ENCODE data around the gene CDH4. TPM values are rescaled to one million over a fixed set of nuclear protein-coding genes. Genes with fewer than 3 reads are reported as not detected.

CDH4 gene
- total RNA-seq, 1 donor from 2014 or later, result not detected

DNA sequence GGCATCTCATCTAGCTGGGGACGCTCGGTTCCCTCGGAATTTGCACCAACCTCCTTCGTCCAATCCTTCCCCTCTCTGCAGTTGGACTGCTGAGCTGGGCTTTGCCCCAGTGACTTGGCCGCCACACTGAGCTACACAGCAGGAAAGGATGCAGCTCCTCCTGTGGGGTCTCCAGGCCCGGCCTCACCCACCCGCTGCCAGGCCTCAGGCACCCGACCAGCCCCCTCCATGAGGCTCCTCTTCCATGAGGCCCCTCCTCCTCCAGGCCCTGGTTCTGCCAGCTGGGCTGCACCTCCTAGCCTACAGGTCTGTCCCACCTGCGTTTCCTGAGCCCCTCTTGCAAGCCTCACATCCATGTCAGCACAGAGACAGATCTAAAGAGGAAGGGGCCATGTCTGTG lies 443.7 kb downstream of the CDH4 start:
- intact Hi-C loops (cut with DNase I), result no loop called here
- no peak for DNase-seq (ENCODE audit: low spot score)

DNA sequence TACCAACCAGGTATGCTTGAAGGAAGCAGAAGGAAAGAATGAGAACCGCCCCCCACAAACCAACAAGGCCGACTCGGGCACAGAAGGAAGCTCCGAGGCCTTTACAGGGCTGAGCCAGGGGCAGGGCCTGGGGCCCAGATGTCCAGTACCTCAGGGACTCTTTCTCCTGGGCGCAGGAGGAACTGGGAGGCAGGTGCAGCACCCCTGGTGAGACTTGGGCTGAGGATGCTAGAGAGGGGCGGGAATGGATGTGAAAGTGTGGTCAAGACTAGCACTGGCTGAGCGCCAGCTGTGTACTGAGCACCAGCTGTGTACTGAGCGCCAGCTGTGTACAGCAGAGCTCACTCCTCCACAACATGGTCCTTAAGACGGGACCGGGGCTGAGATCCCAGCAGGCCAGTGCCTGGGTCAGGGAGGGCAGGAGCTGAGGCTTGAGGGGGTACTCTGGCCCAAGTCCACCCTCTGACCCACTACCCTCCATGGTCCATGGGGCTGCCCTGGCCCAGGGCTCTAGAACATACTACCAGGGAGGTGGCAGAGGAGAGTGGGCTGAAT lies 444.2 kb downstream of the CDH4 start:
- no peak for DNase-seq (ENCODE audit: low spot score)
- intact Hi-C loops (cut with DNase I), result no loop called here

DNA sequence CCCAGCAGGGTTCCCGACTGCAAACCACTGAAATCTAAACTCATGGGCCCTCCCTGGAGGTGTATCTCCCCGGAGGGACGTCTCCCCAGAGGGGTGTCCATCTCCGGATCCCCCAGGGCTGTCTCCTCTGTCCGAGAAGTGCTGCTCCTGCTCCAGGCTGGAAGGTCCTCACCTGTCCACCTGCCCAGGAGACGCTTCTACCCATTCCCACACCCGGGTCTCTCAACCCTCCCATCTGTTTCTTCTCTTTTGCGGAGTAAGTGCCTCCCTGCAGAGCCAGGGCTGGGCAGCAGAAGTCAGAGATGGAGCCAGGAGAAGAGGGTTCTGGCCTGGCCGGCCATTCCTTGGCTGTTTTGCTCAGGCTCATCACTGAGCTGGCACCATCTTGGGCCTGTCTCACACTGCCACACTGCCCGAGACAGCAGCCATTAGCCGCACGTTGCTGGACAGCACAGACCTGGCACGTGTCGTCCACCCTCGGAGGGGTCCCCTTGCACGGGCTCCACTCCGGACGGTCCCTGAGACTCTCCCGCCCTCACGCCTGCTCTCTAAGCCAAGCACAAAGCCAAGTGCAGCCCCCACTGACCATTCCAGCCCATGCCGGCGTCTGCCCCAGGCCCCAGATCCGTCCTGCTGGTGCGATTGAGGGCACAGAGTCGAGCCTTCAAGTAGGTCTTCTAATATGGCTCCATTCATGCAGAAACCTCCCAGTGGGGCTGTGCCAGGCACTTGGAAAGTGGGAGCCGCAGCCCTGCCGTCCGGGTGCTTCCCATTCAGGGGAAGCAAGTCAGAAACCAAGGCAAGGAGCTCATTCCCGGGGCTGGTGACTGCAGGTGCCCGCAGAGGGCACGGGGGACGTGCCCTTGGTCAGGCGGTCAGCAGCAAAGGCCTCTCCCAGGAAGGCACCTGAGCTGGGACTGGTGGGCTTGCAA lies 445.9 kb downstream of the CDH4 start:
- intact Hi-C loops (cut with DNase I), result no loop called here
- no peak for DNase-seq (ENCODE audit: low spot score)

DNA sequence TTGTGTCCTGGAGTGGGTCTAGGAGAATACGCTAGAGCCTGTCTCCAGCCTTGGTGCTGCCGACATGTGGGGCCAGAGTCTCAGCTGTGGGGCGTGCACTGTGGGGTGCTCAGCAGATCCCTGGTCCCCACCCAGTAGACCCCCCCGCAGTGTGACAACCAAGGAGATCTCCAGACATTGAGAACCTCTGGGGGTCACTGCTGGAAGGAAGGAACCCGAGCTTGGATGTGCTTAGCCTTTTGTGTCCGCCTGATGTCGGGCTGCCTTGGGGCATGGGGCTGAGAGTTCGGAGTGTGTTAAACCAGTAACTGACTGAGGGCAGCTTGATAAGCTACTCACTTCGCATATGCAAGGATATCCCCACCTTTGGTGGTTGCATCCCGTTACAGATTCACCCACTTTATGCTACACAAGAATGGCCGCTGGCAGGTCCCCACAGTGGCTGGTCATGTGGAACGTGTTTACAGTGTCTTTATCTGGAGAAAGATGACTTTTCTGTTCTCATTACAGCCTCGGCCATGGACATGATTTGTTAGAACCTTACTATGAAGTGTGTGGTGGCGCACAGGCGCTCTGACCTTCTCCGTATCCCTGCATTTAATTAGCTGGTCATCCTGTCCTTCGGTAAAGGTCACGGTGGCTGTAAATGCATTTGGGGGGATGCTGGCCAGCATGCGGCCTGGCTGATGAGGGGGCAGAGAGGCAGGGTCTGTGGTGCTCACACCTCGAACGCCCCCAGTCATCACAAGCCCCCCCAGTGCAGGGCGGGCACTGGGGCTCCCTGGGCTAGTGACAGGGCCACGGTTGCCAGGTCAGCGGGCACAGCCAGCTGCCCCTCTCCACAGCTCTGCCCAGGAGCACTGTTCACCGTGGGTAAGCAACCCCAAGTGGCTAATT lies 446.8 kb downstream of the CDH4 start:
- intact Hi-C loops (cut with DNase I), result no loop called here
- no peak for DNase-seq (ENCODE audit: low spot score)

DNA sequence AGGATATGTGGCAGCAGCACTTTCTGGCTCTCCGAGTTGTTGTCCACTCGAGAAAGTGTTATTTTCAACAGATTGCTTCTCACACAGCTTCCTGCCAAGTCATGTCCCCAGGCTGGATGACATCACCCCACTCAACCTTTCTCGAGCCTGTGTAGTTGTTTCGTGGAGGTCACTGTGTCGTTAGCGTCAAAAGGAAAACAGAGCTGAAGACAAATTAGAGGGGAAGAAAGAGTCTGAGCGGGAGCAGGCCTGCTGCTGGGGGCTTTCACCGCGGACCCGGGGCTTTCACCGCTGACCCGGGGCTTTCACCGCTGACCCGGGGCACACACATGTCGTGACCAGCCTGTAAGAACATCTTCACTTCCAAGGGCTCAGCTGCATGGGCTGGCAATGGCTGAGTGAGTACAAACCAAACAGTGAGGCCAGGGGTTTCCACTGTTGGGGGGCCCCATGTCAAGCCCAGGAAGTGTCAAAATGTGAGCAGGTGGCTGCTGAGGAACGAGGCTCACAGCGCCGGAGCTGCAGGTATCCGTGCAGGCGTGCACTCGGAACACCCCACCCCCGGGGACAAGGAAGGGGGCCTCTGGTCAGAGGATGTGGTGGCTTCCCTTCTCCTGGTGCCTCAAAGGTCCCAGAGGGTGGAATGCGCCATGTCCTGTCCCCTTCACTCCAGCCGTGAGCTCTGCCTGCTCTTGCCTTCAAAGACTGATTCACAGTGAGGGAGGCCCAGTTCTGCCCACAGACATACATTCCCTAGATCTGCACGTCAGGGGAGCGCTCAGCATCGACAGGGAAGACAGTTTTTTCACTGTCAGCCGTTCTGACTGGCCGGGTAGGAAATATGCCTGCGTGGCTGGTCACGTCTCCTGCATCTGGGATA lies 447.7 kb downstream of the CDH4 start:
- intact Hi-C loops (cut with DNase I), result no loop called here
- no peak for DNase-seq (ENCODE audit: low spot score)

DNA sequence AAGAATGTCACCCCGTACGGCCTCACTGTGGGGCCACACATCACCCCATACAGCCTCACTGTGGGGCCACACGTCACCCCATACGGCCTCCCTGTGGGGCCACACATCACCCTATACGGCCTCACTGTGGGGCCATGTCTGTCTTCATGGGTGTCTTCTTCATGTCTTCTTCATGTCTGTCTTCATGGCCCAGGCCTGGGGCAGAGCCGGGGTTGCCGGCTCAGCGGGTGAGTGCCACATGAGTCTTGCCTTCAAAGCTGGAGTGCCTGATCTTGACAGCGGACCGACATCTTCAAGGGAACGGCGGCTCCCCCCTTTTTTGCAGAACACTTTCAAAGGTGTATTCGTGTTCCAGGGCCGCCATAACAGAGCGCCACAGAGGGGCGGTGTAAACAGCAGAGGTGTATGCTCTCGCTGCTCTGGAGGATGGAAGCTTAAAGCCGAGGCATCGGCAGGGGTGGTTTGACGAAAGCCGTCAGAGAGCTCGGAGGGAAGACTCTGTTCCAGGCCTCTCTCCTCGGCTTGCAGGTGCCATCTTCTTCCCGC lies 448.6 kb downstream of the CDH4 start:
- DNase-seq (ENCODE audit: low spot score), result no peak
- intact Hi-C loops (cut with DNase I), result no loop called here

DNA sequence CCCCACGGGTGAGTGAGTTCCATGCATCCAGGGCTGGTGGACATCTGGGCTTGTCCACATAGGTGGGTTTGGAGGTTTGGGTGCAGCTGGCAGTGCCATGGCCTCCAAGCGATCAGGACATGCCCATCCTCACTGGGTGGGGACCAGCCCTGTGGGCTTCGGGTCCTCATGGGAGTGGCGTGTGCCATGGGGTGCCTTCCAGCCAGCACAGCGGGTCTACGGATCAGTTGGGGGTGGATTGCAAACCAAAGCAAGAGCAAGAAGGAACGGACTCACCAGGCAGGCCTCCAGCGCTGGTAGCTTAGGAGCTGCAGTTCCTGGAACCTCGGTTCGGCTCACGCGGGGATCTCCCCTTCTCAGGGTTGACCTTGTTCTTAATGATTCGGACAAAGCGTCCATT lies 449.3 kb downstream of the CDH4 start:
- DNase-seq (ENCODE audit: low spot score), result no peak
- intact Hi-C loops (cut with DNase I), result no loop called here

DNA sequence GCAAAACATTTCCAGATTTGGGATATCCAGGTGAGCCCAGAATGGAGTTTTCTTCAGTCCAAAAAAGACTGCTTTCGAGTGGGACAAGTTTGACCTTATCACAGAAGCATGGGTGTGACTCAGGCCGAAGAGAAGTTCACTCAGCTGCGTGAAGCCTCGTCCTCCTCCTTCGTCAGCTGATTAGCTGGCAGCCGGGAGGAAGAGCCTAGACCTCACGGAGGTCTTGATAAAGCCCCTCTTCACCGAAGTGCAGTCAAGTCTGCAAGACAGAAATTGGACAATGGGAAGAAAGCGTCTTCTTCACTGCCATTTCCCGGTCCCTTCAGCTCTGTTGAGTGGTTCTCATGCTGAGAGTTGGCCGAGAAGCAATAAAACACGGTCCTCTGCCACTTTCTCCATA lies 449.7 kb downstream of the CDH4 start:
- intact Hi-C loops (cut with DNase I), result no loop called here
- no peak for DNase-seq (ENCODE audit: low spot score)

DNA sequence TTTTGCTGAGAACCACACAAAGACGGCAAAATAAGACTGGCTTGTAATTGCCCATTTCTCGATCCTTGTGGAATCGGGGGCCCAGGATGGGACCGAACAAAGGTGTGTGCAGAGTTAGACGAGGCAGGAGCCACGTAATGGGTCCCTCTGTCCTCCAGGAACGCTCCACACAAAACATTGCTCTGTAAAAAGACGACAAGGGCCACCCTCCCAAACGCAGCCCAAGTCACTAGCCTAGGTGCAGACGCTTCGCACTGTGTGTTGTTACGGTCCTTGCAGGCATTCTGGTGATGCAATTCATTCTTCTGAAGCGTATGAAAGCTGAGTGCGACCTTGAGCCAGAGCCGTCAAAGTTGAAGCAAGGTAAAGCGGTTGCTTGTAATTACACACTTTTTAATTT lies 450.2 kb downstream of the CDH4 start:
- no peak for DNase-seq (ENCODE audit: low spot score)
- intact Hi-C loops (cut with DNase I), result no loop called here

DNA sequence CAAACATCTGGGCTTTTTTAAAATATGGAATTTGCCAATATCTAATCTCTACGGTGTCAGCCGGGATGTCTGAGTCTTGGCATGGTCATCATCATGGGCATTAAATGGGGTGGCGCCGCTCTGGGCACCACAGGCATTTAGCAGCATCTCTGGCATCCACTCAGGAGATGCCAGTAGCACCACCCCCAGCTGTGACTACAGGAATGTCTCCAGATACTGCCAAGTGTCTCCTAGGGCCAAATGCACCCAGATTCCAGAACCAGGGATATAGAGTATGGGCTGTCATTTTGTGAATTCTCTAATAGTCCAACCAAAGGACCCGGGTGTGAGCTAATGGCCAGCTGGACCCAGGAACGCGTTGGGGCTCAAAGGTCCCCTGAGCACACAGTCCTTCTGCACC lies 452.6 kb downstream of the CDH4 start:
- no peak for DNase-seq (ENCODE audit: low spot score)
- intact Hi-C loops (cut with DNase I), result no loop called here

DNA sequence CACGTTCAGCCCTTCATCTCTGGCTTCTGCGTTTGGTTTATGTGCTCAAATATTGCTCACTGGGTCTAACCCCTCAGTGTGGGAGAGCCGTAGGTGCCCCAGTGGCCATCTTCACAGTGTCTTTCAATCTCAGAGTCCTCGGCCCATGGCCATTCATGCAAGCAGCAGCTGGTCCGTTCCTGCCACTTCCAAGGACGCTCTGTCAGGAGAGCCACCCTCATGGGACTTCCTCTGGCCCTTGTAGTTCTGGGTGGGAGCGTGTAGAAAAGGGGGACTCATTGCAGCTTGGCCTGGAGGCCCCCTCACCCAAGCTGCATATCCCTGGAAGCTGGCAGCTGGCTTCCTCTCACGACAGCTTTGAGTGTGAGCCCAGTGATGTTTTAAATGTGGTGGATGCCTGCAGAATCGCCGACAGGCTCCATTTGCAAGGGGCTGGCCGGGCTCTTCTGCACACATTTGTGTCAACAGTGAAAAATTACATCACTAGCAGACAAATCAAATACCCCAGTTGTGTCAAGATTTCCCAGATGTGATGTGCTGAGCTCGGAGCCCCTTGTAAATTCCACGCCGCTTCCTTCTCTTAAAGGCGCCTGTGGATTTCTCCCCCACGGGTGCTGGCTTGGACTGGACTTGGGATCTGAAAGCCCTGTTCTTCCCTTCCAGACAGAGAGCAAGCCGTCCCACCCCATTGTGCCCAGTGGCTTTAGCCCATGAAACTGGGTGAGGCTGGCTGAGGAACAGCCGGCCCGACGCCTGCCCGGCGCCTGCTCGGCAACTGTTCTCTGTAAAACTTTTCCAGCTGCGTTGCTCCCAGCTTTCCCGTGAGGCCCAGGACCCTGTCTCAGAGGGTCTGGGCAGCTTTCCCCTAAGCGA lies 453.6 kb downstream of the CDH4 start:
- no peak for DNase-seq (ENCODE audit: low spot score)
- intact Hi-C loops (cut with DNase I), result no loop called here

DNA sequence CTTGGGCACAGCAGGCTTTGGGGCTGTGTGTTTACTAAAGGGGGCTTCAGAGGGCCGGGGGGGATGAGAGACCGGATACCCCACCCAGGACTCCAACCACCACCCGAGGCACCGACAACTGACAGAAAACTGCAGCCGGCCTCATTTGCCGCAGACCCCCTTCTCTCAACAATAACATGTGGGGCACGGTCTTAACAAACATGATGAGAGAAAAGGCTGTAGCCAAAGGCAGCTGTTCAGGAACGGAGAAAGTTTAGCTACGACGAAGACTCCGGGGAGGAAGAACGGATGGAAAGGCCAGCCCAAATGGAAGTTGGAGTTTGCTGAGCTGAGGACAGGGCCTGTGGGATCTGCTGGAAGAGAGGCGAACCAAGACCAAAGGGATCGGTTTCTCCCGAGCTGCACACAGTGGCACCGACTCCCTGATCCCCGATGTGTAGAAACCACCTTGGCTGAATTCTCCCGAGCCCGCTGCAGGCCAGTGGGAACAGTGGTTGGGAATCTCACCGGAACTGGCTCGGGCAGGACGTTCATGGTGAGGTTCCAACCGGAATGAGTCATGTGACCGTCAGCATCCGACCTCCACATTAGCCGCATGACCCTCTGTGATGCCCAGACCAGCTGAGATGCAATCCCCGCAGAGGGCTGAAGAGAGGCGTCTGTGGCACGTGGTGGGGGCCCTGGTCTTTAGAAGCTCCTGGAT lies 454.3 kb downstream of the CDH4 start:
- no peak for DNase-seq (ENCODE audit: low spot score)
- intact Hi-C loops (cut with DNase I), result no loop called here

DNA sequence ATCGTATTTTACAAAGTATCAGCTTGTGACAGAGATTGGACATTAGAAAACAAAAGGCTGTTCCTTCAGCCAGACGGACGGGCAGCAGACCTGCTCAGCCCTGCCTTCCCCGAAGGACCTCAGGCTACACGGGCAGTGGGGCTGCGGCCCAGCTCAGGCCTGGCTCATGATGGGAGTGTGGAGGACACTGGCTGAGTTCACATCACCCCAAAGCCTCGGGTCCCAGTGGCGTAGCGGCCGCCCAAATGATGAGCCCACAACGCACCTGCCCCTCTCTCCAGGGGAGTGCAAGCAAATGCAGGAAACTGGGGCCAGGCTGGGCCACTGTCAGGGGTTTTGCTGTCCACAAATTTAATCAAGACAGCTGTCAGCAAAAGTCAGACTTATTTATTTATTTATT lies 456.8 kb downstream of the CDH4 start:
- intact Hi-C loops (cut with DNase I), result no loop called here
- no peak for DNase-seq (ENCODE audit: low spot score)

DNA sequence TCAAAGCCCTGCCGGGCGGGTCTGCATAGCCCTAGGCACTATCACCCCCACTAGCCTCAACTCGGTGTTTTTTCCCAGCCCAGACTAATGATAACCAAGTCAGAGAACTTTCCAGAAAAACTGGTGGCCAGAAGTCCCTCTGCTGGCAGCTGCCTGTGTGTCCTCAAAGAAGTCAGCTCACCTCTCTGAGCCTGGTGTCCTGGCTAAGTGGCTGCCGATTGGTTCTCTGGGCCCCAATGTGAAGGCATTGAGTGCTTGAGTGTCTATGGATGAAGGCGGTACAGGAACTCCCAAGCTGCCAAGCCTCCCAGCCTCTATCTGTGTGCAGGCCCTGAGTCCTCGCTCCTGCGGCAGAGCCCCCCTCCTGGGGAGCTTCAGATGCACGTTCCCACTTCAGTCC lies 458.0 kb downstream of the CDH4 start:
- DNase-seq (ENCODE audit: low spot score), result no peak
- intact Hi-C loops (cut with DNase I), result no loop called here

DNA sequence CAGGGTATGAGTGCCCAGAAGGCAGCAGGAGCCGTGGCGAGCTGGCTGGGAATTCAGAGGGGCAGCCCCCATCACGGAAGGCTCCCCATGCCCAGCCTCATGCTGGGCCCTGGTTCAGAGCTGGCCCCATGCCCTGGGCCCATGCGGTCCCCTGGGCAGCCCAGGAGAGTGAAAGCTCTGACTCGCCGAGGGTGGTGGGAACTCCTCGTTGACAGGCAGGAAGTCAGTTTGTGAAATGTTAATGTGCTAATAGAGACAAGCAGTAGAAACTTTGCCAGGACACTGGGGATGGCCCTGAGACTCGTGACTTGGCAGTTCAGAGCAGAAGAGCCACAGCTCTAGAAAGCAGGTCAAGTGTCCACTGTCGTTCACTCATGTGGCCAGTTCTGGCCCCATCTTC lies 460.6 kb downstream of the CDH4 start:
- no peak for DNase-seq (ENCODE audit: low spot score)
- intact Hi-C loops (cut with DNase I), result no loop called here

DNA sequence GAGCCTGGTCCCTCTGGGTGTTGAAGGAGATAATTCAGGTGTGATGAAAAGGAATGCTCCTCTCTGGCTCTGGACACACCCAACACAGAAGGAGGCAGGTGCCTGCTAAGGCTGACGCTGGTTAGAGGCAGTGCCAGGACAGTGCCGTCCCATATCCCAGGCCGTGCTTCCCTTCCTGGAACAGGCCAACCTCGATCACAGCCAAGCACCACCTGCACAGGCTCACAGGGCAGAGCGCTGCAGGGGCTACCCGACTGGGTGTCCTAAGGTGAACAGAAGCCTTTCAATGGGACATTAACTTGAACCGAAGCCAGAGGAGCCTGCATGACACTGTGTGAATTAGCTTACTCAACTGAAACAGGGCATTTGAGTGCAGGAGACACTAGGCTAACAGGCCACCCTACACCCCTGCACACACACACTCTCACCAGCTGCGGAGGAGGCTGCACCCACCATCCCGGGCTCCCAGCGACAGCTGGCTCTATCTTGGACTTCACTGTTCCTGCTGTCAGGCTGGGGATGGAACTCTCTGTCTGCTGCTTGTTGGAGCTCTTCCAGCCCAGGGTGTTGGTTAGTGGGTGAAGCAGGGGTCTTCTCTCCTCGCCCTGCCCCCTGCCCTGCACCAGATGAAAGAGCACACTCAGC lies 466.4 kb downstream of the CDH4 start:
- DNase-seq (ENCODE audit: low spot score), result no peak
- intact Hi-C loops (cut with DNase I), result no loop called here

DNA sequence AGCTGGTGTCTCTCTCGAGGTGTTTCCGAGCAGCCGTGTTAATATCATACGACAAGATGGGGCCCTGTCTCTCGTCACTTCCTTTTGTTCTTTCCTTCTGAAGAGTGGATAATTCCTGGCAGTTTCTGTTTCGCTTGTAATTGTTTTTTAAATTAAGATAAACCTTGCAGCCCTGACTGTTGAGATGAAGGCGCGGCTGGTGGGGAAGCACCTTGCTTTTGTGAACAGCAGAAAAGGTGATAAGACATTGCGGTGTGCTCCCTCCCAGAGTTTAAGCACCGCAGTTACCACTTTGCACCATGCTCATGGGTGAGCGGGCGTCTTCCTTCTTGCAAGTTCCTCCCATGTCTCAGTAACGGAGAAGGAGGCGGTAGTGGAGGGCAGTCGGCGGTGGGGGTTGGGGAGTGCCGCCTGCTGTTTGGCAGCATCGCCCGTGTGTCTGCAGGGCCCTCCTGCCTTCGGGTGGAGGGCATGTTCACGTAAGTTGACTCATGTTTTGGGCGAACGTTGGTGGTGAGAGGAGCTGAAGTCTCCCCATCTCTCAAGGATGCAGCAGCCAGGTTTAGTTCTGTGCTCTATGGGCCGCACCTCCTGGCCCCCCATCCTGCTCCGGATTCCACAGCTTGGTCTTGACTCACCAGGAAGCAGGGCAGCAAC lies 467.8 kb downstream of the CDH4 start:
- intact Hi-C loops (cut with DNase I), result no loop called here
- no peak for DNase-seq (ENCODE audit: low spot score)
